IMR-90 (cell line): ENCODE data around the gene SLC2A8. TPM values are rescaled to one million over a fixed set of nuclear protein-coding genes. Genes with fewer than 3 reads are reported as not detected.

Source experiments
- ATAC-seq: fragments of 200-7000 bp; cut with Tn5 transposase; 2 replicates; pipeline ENCODE4 v1.9.1; 2020; ENCODE audit warnings: low read depth, mild to moderate bottlenecking, moderate library complexity
- BruUV-seq: library from RNA; stranded (reverse); fragments of 400-500 nt; replicated peaks from 2 replicates; lab custom pipeline; 2021; lab: Mats Ljungman, UMichigan
- CTCF ChIA-PET: fragments of 300-600 bp; formaldehyde crosslinking; extraction: SDS; loops from one replicate; lab custom pipeline; 2021; ENCODE audit warnings: antibody characterized with exemption; lab: Yijun Ruan, JAX
- POLR2A ChIA-PET: fragments of 300-600 bp; sonication (Branson Sonifier 250); formaldehyde crosslinking; loops from one replicate; lab custom pipeline; 2022; ENCODE audit warnings: antibody characterized with exemption; ENCODE audit not compliant: unreplicated experiment; lab: Charles Lee
- DNase-seq: peaks from one replicate; pipeline ENCODE4 v3.0.0; 2013
- H2AFZ ChIP-seq: replicated peaks from 2 replicates; pipeline ENCODE3; 2013; ENCODE audit warnings: low read length, mild to moderate bottlenecking; ENCODE audit not compliant: poor library complexity
- H2AK5ac ChIP-seq: 2 replicates; pipeline ENCODE4 v1.6.1; 2013; ENCODE audit warnings: low read depth, low read length, inconsistent platforms
- H2AK9ac ChIP-seq: replicated peaks from 2 replicates; pipeline ENCODE3; 2013; ENCODE audit warnings: mild to moderate bottlenecking, low read depth, low read length, moderate library complexity; ENCODE audit not compliant: poor library complexity
- H2BK120ac ChIP-seq: 2 replicates; pipeline ENCODE4 v1.6.1; 2013; ENCODE audit warnings: low read depth, low read length, inconsistent platforms
- H2BK15ac ChIP-seq: 3 replicates; pipeline ENCODE4 v1.6.1; 2013; ENCODE audit warnings: low read depth, low read length, inconsistent platforms
- H2BK20ac ChIP-seq: 2 replicates; pipeline ENCODE4 v1.6.1; 2013; ENCODE audit warnings: low read depth, mild to moderate bottlenecking, inconsistent platforms, low read length, moderate library complexity
- H2BK5ac ChIP-seq: 2 replicates; pipeline ENCODE4 v1.6.1; 2013; ENCODE audit warnings: mild to moderate bottlenecking, low read depth, low read length, inconsistent platforms; ENCODE audit not compliant: poor library complexity, severe bottlenecking
- H3K14ac ChIP-seq: replicated peaks from 2 replicates; pipeline ENCODE4 v1.6.1; 2013; ENCODE audit warnings: low read depth, low read length, inconsistent platforms
- H3K18ac ChIP-seq: 2 replicates; pipeline ENCODE4 v1.6.1; 2013; ENCODE audit warnings: low read depth, low read length, control low read depth
- H3K23ac ChIP-seq: 2 replicates; pipeline ENCODE4 v1.6.1; 2013; ENCODE audit warnings: low read depth, low read length, inconsistent platforms
- H3K27ac ChIP-seq: 2 replicates; pipeline ENCODE4 v1.5.1; 2013; ENCODE audit warnings: mild to moderate bottlenecking, control low read depth, low read length; ENCODE audit not compliant: insufficient read depth
- H3K27me3 ChIP-seq: 2 replicates; pipeline ENCODE4 v1.6.1; 2013; ENCODE audit warnings: low read length; ENCODE audit not compliant: control insufficient read depth, insufficient read depth
- H3K36me3 ChIP-seq: 2 replicates; pipeline ENCODE4 v1.6.1; 2013; ENCODE audit warnings: low read length, mixed read lengths; ENCODE audit not compliant: control insufficient read depth, insufficient read depth
- H3K4ac ChIP-seq: 2 replicates; pipeline ENCODE4 v1.6.1; 2013; ENCODE audit warnings: low read depth, low read length, inconsistent platforms
- H3K4me1 ChIP-seq: 2 replicates; pipeline ENCODE4 v1.6.1; 2013; ENCODE audit warnings: low read length, mixed read lengths; ENCODE audit not compliant: control insufficient read depth, insufficient read depth
- H3K4me2 ChIP-seq: 2 replicates; pipeline ENCODE4 v1.6.1; 2013; ENCODE audit warnings: low read depth, mild to moderate bottlenecking, control low read depth, low read length, moderate library complexity
- H3K4me3 ChIP-seq: 2 replicates; pipeline ENCODE4 v1.5.1; 2013; ENCODE audit warnings: low read depth, mild to moderate bottlenecking, control low read depth, low read length, moderate library complexity; ENCODE audit not compliant: insufficient read depth
- H3K56ac ChIP-seq: 2 replicates; pipeline ENCODE4 v1.6.1; 2013; ENCODE audit warnings: low read length, inconsistent platforms; ENCODE audit not compliant: insufficient read depth; ENCODE audit errors: extremely low read depth
- H3K79me1 ChIP-seq, 2 experiments: 2 replicates each; pipeline ENCODE4 v1.6.1; 2013; ENCODE audit warnings: low read length in 2 of 2, inconsistent platforms in 1 of 2, low read depth in 1 of 2
- H3K9ac ChIP-seq: 2 replicates; pipeline ENCODE4 v1.6.1; 2013; ENCODE audit warnings: low read depth, low read length, control low read depth
- H3K9me1 ChIP-seq: 2 replicates; pipeline ENCODE4 v1.6.1; 2013; ENCODE audit warnings: low read length, inconsistent platforms; ENCODE audit not compliant: insufficient read depth
- H3K9me3 ChIP-seq: 2 replicates; pipeline ENCODE4 v1.6.1; 2013; ENCODE audit warnings: low read length; ENCODE audit not compliant: control insufficient read depth, insufficient read depth
- H4K20me1 ChIP-seq: 2 replicates; pipeline ENCODE4 v1.6.1; 2013; ENCODE audit warnings: low read length, inconsistent platforms; ENCODE audit not compliant: insufficient read depth
- H4K5ac ChIP-seq: 2 replicates; pipeline ENCODE4 v1.6.1; 2013; ENCODE audit warnings: mild to moderate bottlenecking, low read depth, low read length, control low read depth
- H4K8ac ChIP-seq, 2 experiments: 2 replicates each; pipeline ENCODE4 v1.6.1; 2013; ENCODE audit warnings: low read depth in 2 of 2, low read length in 2 of 2, control low read depth in 1 of 2, inconsistent platforms in 1 of 2
- H4K91ac ChIP-seq: 2 replicates; pipeline ENCODE4 v1.6.1; 2013; ENCODE audit warnings: low read depth, low read length, inconsistent platforms; ENCODE audit not compliant: insufficient read depth
- BHLHE40 ChIP-seq: fragments of 150-350 bp; IDR thresholded peaks from 2 replicates; pipeline ENCODE4 v1.6.1; 2016; ENCODE audit warnings: mild to moderate bottlenecking, low read depth, low read length
- CEBPB ChIP-seq: IDR thresholded peaks from 2 replicates; pipeline ENCODE4 v1.6.1; 2012; ENCODE audit warnings: low read depth, low read length, improper control_type of control experiment
- ELK1 ChIP-seq: fragments of 150-350 bp; IDR thresholded peaks from 2 replicates; pipeline ENCODE4 v1.6.1; 2016; ENCODE audit warnings: low read depth, mild to moderate bottlenecking, low read length, moderate library complexity, borderline replicate concordance
- MAFK ChIP-seq: IDR thresholded peaks from 2 replicates; pipeline ENCODE4 v1.6.1; 2012; ENCODE audit warnings: low read depth, low read length, improper control_type of control experiment
- MAZ ChIP-seq: IDR thresholded peaks from 2 replicates; pipeline ENCODE4 v1.6.1; 2012; ENCODE audit warnings: low read depth, mild to moderate bottlenecking, low read length, improper control_type of control experiment, moderate library complexity, borderline replicate concordance
- MXI1 ChIP-seq: IDR thresholded peaks from 2 replicates; pipeline ENCODE4 v1.6.1; 2012; ENCODE audit warnings: low read depth, mild to moderate bottlenecking, low read length, moderate library complexity, borderline replicate concordance
- NFE2L2 ChIP-seq: fragments of 150-350 bp; IDR thresholded peaks from 2 replicates; pipeline ENCODE4 v1.6.1; 2016; ENCODE audit warnings: low read depth, mild to moderate bottlenecking, low read length
- POLR2A ChIP-seq: IDR thresholded peaks from 2 replicates; pipeline ENCODE4 v1.6.1; 2012; ENCODE audit warnings: mild to moderate bottlenecking, low read depth, low read length
- RAD21 ChIP-seq: IDR thresholded peaks from 2 replicates; pipeline ENCODE4 v1.6.1; 2012; ENCODE audit warnings: low read length, improper control_type of control experiment
- SMC3 ChIP-seq: fragments of 150-350 bp; IDR thresholded peaks from 2 replicates; pipeline ENCODE4 v1.6.1; 2016; ENCODE audit warnings: low read depth, mild to moderate bottlenecking, antibody characterized with exemption, low read length, moderate library complexity
- WGBS, 2 experiments: methylation state at CpG; one replicate each; pipeline versions ENCODE4 v1.1.5 to v1.1.7; 2013; ENCODE audit warnings: missing lambda C conversion rate in 2 of 2; ENCODE audit not compliant: insufficient read length in 1 of 2; ENCODE audit errors: extremely low coverage in 2 of 2; 5-methylcytosine and 5-hydroxymethylcytosine counted together
- dilution Hi-C: fragments of 300-500 bp; cut with HindIII; formaldehyde crosslinking; loops from one replicate; pipeline ENCODE4 v1.14.3; 2018; ENCODE audit warnings: low sequenced_read_pairs; ENCODE audit not compliant: unreplicated experiment
- in situ Hi-C: fragments of 300-500 bp; cut with MboI; formaldehyde crosslinking; loops from 3 replicates; pipeline ENCODE4 v1.14.3; 2019; ENCODE audit warnings: low sequenced_read_pairs, inconsistent platforms, mixed read lengths
- intact Hi-C: fragments of 100-400 bp; cut with micrococcal nuclease; formaldehyde crosslinking; loops from 2 replicates; pipeline ENCODE4 v1.10.0; 2022
- polyA plus RNA-seq, 3 experiments: library from polyadenylated mRNA; depleted of rRNA; stranded (reverse); fragments of >200 nt; gene quantifications; 2 replicates each; pipeline ENCODE4 v1.2.3, GENCODE V29; 2012; ENCODE audit warnings: low replicate concordance in 1 of 3
- total RNA-seq: library from RNA; depleted of rRNA; stranded (reverse); fragments of >200 nt; gene quantifications from 2 replicates; pipeline ENCODE4 v1.2.3, GENCODE V29; 2012
- TF ChIP-seq, protein P1 (sequence below): conservative IDR thresholded peaks from 2 replicates; pipeline ENCODE4 v1.5.1; 2012; ENCODE audit warnings: mild to moderate bottlenecking, low read depth, low read length, improper control_type of control experiment

Gene SLC2A8
- total and polyA plus RNA-seq, 2 of the 4 experiments (the other 2 are of a cell fraction), result 9.0 to 12.0 TPM

DNA sequence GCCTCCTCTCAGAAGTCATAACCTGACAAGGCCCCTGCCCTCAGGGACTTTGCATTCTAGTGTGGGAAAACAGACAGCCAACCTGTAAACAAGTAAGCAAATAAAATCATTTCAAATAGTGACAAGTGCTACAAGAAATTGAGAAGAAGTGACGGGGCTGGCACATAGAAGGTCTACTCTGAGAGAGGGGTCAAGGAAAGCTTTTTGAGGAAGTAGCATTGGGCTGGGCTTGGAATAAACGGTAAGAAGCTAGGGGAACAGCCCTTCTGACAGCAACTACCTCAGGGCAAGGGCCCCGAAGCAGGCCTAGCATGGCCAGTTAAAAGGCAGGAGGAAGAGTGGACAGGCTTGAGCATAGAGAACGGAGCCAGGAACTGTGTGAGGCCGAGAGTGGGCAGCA, 4.8 kb upstream of the SLC2A8 start:
- peaks cover 5% of the 10 kb centered on the region for H3K4me1 ChIP-seq
- no peak overlapping the region for H4K91ac ChIP-seq
- BruUV-seq, result no TSS peak
- no peak overlapping the region for H2AFZ ChIP-seq
- peaks cover 14% of the 10 kb centered on the region for H3K9me1 ChIP-seq
- H3K9ac ChIP-seq, result no peak overlapping the region
- H2AK9ac ChIP-seq, result no peak overlapping the region
- intact Hi-C loops, result loop anchor here (10.0 kb wide), 1 partner anchor 107 kb away; no protein-coding TSS in a partner anchor
- no peak for ATAC-seq
- H3K9me3 ChIP-seq, result no peaks in the 10 kb centered on the region
- no peak overlapping the region for H3K14ac ChIP-seq
- H4K5ac ChIP-seq, result no peak overlapping the region
- no peak overlapping the region for H2BK5ac ChIP-seq
- H3K4me3 ChIP-seq, result no peak overlapping the region
- ChIA-PET POLR2A (no interaction called here), CTCF (no interaction called here)
- H4K8ac ChIP-seq, result no peak overlapping the region
- no peak overlapping the region for H2BK120ac ChIP-seq
- H3K27me3 ChIP-seq, result peaks cover 5% of the 10 kb centered on the region; the same call in 1 of the 2 replicates
- peaks cover 9% of the 10 kb centered on the region; the same call in 1 of the 2 replicates for H4K20me1 ChIP-seq
- no peaks in the 10 kb centered on the region for H3K36me3 ChIP-seq
- in situ Hi-C loops, result loop anchor here (25.0 kb wide), 1 partner anchor 455 kb away; no protein-coding TSS in a partner anchor
- H3K4me2 ChIP-seq, result no peak overlapping the region
- no peak for DNase-seq
- no peak overlapping the region for H3K23ac ChIP-seq
- H2BK15ac ChIP-seq, result no peak overlapping the region
- no peak overlapping the region for H2AK5ac ChIP-seq
- WGBS, 2 experiments, result 100% methylated on average over 1 of the region's 5 CpGs; no CpG with 5 or more reads in 1 of the 2 experiments
- no peak overlapping the region for H3K27ac ChIP-seq
- dilution Hi-C loops, result no loop called here
- H3K79me1 ChIP-seq, result no peaks in the 10 kb centered on the region
- no peak overlapping the region for H3K56ac ChIP-seq
- no peak overlapping the region for H3K18ac ChIP-seq
- H3K4ac ChIP-seq, result no peak overlapping the region
- no peak overlapping the region for H2BK20ac ChIP-seq
- no peak for TF ChIP-seq BHLHE40
- TF ChIP-seq POLR2A, result no peak
- no peak for TF ChIP-seq RAD21
- TF ChIP-seq MXI1, result no peak
- TF ChIP-seq NFE2L2, result no peak
- no peak for TF ChIP-seq MAFK
- TF ChIP-seq SMC3, result no peak
- TF ChIP-seq, protein P1, sequence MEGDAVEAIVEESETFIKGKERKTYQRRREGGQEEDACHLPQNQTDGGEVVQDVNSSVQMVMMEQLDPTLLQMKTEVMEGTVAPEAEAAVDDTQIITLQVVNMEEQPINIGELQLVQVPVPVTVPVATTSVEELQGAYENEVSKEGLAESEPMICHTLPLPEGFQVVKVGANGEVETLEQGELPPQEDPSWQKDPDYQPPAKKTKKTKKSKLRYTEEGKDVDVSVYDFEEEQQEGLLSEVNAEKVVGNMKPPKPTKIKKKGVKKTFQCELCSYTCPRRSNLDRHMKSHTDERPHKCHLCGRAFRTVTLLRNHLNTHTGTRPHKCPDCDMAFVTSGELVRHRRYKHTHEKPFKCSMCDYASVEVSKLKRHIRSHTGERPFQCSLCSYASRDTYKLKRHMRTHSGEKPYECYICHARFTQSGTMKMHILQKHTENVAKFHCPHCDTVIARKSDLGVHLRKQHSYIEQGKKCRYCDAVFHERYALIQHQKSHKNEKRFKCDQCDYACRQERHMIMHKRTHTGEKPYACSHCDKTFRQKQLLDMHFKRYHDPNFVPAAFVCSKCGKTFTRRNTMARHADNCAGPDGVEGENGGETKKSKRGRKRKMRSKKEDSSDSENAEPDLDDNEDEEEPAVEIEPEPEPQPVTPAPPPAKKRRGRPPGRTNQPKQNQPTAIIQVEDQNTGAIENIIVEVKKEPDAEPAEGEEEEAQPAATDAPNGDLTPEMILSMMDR, result no peak
- no peak for TF ChIP-seq CEBPB
- no peak for TF ChIP-seq MAZ
- no peak for TF ChIP-seq ELK1
